ENCODE data around the gene GPX3.

Gene GPX3

GRCh38 chr5:151020304-151021110 is at the start of gene GPX3:
TSS of gene GPX3 (plus strand) at chr5:151020591. CDS start at chr5:151020655, 64 bp downstream.
- TF ChIP-seq CTCF (conservative IDR thresholded peaks at IDR 0.05; ENCODE audit: low read length), result no peak
- peak; percentile 34 for DNase-seq (ENCODE audit: low read depth)
- peak within 1 kb of the TSS; percentile 53 for H3K4me3 ChIP-seq (ENCODE audit: low read length)

GRCh38 chr5:150978590-150978989 is 41.8 kb upstream of the GPX3 start:
- no peak overlapping the region for H3K4me3 ChIP-seq (ENCODE audit: low read length)
- TF ChIP-seq CTCF (conservative IDR thresholded peaks at IDR 0.05; ENCODE audit: low read length), result no peak
- no peak for DNase-seq (ENCODE audit: low read depth)

GRCh38 chr5:150987746-150988145 is 32.6 kb upstream of the GPX3 start:
- no peak overlapping the region for H3K4me3 ChIP-seq (ENCODE audit: low read length)
- no peak for TF ChIP-seq CTCF (conservative IDR thresholded peaks at IDR 0.05; ENCODE audit: low read length)
- DNase-seq (ENCODE audit: low read depth), result no peak

GRCh38 chr5:150989695-150990094 is 30.7 kb upstream of the GPX3 start:
- no peak for TF ChIP-seq CTCF (conservative IDR thresholded peaks at IDR 0.05; ENCODE audit: low read length)
- no peak overlapping the region for H3K4me3 ChIP-seq (ENCODE audit: low read length)
- no peak for DNase-seq (ENCODE audit: low read depth)

- DNase-seq (ENCODE audit: low read depth), result no peak
These were observed 27.7 kb upstream of the GPX3 start for GRCh38 chr5:150992705-150993104.

GRCh38 chr5:150993422-150993821 is 27.0 kb upstream of the GPX3 start:
- no peak for TF ChIP-seq CTCF (conservative IDR thresholded peaks at IDR 0.05; ENCODE audit: low read length)
- no peak for DNase-seq (ENCODE audit: low read depth)

More at GRCh38 chr5:150992705-150993104, 27.7 kb upstream of the GPX3 start:
- no peak for TF ChIP-seq CTCF (conservative IDR thresholded peaks at IDR 0.05; ENCODE audit: low read length)
- H3K4me3 ChIP-seq (ENCODE audit: low read length), result no peak overlapping the region

GRCh38 chr5:150993826-150994412 is 26.5 kb upstream of the GPX3 start:
- TF ChIP-seq CTCF (conservative IDR thresholded peaks at IDR 0.05; ENCODE audit: low read length), result no peak
- H3K4me3 ChIP-seq (ENCODE audit: low read length), result no peak overlapping the region
- no peak for DNase-seq (ENCODE audit: low read depth)

More at GRCh38 chr5:150993422-150993821, 27.0 kb upstream of the GPX3 start:
- H3K4me3 ChIP-seq (ENCODE audit: low read length), result no peak overlapping the region

All from AG10803 (cell line).